ENCODE results near the gene PTPRM.

Gene PTPRM

DNA sequence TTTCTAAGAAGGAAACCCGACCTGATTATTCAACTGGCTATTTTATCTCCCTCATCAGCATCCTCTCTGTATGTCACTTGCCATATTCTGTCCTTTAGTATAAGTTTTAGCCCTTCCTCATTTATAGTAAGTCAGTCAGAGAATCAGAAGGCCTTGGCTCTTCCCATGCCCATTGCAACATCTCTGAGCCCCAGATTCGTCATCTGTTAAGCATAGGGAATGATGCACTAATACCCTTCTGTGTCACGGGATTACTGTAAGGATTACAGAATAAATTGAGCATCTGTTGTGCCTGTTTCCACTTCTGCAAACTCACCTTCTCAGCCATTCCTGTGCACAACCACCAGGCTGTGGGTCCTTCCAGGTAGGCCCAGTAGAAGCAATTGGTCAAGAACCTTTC lies 784.0 kb downstream of the PTPRM start:
- DNase-seq, result no peak

DNA sequence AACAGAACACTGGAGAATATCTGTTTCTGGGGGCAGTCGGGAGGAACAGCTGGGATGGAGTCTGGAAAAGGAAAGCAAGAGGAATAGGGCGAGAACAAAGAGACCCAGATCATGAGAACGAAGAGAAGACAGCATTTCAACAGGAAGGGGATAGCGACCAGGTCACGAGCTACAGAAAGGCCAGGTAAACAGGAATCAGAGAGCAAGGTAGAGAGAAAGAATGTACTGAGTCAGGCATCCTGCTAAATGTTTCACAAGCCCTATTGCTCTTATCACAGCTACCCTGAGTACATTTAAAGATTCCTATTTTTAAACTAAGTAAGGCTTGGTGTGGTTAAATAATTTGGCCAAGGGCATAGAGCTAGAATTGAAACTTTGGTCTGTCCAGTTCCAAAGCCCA lies 787.2 kb downstream of the PTPRM start:
- DNase-seq, result no peak

DNA sequence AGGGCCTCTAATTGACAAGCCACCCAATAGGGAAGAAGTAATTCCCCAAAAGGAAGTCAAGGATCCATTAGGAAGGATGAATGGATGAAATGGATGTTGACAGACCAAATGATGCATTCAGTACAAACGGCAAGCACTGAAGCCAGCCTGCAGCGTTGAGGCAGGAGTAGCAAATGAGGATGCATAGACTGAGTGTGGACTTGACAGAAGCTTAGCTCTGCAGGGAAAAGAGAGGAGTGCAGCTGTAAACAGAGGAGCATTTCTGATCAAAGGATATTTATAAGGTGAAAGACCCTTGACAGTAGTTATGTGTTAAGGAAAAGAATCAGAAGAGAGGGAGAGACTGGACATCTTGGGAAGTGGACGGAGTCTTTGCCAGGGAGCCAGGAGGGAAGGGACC lies 788.9 kb downstream of the PTPRM start:
- no peak for DNase-seq

DNA sequence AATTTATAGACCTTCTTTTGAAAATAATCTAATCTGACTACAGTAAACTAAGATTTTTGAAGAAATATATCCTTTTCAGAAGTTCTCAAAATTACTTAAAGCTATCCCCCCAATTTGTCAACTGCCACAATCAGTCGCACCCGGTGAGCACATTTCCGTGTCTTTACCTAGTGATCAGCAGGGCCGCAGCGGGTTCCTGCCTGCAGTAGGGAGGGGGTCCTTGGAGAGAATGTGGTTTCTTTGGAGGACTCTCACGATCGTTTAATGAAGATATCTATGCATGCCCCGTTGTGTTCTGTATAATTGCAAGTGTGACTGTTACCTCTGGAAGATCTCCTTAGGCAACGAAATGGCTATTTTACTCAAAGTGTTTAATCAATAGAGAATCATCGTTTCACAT lies 790.2 kb downstream of the PTPRM start:
- no peak for DNase-seq

DNA sequence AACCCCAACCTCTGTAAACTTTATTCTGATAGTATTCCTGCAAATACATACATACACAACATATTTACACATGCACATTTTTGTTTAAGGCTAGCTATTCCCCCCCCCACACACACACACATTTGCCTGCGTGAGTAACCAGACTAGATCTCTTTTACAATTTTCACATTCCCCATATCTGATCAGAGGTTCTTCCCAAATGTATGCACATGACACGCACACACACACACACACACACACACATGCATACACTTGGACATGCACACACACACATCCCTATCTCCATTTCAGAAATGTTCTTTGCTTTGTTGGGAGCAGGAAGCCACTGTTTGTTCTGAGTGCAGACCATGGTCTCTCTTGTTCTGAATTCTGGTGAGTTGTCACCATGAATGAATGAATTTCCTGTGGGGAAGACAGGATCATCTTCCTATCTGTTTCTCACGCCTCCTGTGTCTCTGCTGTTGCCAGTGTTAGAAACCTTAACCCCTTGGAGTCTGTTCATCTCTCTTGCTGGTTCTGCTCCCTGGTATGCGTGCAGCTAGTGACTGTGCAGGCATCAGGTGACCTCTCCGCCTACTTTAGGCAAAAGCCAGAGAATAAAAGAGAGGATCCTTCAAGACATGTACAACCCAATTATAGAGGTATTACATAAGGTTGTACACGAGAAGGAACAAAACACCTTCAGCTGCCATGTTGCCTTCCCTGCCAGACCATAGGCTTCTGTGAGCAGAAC lies 791.1 kb downstream of the PTPRM start:
- no peak for DNase-seq

DNA sequence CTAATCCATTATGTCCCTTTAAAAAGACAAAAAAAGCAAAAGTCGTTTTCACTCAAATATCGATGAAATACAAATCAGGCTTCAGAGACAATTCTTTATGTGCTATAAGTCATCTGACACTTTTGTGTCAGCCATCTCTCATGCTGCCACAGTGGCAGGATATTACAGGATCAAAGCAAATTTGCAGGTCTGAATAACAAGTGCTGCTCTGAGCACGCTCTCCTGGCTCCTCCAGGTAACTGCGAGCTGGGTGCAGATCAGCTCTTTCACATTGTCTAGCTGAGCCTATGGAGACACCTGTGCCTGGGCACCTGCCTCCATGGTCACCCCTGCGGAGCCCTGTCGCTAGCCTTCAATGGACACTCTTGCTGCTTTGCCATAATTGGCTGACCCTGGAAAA lies 792.0 kb downstream of the PTPRM start:
- no peak for DNase-seq

DNA sequence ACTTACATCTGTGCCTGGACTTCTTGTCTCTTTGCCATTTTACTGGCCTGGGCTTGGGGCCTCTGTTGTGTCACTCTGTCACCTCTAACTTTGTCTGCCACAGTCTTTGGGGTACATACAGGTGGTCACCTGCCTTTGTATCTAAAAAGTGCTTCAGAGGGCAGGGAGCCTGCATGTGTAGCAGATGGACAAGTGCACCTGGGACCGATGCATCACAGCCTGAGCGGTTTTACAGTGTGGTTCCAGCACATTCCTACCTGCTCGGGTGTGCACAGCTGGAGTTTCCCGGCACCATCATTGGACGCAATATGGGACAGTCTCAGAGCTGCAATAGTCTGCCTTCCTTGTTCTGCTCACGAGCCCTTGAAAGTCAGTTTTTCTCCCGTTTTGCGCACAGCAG lies 792.4 kb downstream of the PTPRM start:
- DNase-seq, result no peak

DNA sequence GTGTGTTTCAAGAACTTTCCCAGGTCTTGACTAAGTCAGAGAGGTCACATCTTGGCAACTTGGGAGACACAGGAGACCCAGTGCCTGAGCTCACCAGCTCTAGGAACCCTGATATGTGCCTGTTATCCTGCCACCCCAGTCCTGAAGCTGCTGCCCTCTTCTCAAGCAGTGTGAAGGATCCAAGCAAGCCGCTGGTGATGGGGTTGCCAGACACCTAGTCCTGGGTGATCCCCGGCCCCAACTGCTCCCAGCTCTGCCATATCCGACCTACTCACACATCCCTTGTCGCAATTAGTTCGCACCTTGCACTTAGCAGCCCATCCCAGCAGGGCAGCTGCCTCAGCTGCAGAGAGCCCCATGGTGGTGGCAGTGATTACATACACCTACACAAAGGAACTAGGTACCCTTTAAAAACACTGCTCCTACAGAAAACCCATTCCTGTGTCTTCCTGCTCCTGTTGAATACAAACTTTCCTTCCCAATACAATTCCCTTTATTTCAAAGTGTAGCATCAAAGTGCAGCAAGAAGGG lies 794.9 kb downstream of the PTPRM start:
- DNase-seq, result no peak

DNA sequence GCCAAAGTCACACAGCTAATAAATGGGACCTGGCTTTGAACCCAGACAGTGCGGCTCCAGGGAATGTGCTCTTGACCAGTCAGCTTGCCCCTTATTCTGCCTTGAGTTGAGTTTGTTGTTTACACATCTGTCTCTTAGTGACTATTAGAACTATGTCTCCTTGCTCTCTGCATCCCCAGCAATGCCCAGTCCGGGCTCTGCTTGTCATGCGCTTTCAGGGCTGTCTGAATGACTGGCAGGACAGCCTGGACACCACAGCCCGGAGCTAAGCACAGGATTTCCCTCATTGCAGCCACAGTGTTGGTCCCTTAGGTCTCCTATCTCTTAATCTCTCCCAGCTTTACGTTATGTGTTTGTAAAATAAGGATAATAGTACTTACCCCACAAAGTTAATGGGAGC lies 795.7 kb downstream of the PTPRM start:
- DNase-seq, result no peak

DNA sequence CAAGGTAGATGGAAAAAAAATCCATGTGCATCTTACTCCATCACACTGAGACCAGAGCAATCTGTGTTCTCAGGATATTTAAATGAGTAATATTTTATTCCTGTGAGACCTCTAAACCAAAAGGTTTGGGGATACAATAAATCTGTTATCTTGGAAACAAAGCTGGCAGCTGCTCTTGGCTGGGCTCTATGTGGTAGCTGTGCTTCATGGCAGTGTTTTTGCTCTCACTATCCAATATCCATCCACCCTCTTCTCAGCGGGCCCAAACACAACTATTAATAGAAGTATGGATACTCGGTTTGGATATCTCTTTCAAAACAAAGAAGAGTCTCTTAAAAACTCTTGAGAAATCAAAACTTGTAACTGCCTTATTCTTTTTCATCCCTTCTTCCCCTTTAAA lies 797.3 kb downstream of the PTPRM start:
- DNase-seq, result no peak

DNA sequence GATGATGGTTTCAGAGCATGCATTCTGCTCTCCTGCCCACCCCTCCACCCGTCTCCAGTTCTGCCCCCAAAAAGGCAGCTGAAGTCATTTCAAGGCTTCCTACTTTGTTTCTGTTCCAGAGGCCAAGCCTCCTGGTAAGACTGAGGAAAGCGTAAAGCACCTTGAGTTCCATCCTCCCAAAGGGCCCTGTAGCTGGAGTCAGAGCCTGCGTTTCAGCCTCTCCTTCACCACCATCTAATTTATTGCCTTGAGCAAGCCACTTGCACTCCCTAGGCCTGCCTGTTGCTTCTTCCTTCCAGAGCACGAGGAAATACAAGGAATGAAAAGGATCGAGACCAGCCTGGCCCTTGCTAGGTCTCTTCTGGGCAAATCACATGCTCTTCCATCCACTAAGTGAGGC lies 797.9 kb downstream of the PTPRM start:
- DNase-seq, result no peak

DNA sequence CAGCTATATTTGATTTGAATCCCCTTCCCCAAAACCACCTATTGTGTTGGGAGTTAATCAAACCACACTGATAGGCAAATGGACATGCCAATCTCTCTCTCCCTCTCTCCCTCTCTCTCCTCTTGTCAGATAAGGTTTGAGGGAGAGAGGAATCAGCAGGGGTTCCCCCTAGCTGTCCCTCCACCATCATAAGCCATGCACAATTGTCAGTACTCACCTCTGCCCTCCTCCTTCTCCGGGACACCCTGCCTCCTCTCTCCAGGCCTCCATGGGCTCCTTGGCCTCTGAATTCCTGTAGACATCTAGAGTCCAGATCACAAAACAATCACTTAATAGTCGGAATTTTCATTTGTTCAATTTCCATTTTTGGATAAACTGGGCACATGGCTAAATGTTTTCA lies 798.4 kb downstream of the PTPRM start:
- no peak for DNase-seq

DNA sequence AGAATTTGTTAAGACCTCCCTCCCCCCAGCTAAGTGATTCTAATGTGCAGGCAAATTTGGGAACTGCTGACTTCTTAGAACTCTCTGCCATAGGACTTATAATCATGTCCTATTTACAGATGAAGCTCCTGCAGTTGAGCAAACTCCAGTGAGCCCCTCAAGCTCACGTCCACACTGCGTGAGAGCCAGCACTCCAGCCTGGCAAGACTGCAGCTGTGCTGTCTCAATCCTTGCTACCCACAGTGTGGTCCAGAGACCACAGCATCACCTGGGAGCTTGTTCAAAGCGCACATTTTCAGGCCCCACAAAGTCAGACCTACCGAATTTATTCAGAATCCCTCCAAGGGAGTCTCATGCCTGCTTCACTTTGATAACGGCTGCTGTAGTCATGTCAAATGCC lies 799.0 kb downstream of the PTPRM start:
- DNase-seq, result no peak

DNA sequence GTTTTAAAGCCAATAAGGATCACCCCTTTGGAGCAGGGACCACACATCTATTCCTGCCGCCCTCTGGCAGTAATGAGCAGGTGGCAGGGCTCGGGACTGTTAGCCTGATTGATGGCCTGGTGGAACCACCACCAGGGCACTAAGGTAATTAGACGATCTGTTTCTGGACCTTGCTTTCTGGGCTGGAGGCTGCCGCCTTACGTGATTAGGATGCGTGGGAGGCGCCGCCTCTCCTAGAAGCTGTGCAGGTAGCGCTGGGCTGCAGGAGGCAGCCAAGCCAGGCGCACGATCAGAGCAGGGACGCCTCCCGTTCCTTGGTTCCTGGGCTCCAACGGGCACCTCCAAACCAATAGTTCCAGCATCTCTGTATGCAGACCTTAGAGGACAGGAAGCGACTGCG lies 799.5 kb downstream of the PTPRM start:
- no peak for DNase-seq

DNA sequence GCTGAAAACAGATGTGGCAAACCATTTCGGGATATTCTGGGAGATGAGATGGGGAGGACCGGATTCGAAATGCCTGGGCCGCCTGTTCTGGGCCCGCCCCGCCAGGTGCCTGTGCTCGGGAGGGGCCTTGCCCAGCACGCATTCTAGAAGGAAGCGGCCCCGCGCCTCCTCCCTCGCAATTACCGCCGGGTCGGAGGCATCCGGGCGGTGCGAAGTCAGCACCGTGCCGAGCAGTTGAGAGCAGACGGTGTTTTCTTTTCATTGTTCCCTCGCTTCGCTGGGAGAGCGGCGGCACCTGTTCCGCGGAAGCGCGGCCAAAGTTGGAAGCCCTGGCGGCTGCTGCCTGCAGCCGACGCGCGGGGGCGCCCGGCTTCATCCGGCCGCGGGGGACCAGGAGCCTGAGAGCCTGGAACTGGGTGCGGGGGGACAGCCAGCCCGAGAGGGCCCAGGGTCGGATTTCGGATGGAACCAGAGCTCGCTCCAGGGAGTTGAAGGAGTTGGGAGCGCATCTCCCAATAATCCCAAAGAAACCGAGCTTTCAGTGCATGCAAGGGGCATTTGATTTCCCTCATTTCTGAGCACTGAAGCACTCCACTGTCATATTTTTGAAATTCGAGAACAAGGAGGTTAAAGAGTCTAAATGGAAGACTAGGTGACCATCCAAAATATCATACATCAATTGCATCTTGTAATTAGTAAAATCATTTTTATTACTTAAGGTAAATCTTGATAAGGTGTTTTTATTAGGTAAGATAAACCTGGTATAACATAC lies 800.3 kb downstream of the PTPRM start:
- DNase-seq, result peak; percentile 39

DNA sequence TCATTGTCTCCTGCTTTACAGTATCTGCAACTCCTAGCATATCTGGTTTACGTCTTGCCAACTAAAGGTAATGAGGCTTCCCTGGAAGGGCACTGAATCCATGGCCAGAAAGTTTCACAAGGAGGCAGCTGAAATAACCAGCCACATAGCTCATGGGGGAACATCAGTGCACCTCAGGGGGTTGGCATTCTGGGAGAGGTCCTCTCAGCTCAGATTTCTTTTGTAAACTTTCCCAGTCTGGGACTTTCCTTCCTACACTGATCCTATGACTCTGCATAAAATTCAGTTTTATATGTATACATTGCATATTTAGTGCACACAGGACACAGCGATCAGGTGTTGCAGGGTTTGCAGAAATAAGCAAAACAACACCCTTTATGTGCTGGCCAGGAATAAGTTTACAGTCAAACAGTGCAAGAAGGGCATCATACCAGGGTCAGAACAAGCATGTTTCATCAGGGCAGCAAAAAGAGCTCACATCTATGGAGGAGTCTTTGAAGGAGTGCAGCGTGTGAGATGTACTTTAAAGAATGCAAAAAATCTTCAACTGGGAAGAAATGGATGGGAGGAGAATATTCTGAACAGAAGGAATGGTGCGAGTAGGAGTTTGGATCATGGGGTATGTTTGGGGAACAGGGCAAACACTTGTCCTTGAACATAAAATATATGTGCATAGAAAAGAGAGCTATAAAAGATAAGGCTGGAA lies 801.5 kb downstream of the PTPRM start:
- DNase-seq, result no peak

DNA sequence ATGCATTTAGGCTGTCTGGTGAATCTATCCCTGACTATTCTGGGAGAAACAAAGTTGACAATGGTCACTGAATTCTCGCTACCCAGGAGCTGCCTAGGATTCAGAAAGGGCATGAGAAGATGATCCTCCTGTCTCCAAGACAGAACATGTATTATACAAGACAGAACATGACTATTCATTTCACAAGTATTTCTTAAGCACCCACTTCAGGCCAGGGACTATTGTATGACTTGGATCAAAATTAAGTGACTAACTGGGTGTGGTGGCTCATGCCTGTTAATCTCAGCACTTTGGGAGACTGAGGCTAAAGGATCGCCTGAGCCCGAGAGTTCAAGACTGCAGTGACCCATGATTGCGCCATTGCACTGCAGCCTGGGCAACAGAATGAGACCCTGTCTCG lies 806.4 kb downstream of the PTPRM start:
- DNase-seq, result no peak

DNA sequence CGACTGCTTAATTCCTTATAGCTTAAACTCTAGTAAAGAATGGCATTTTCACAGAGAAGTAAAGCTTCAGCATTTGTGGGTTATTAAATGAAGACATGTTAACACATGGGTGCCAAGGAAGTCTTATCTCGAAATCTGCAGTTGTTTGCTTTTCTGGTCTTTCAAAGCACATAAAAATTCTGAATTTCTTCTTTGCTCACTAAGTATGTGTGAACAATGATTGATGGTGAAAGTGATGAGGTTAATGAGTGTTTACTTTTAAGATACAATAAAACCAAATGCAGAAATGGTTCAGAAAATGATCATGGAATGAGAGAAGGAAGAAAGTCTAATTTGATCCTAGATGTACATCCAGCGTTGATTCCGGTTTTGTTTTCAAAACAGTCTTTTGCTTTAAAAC lies 807.6 kb downstream of the PTPRM start:
- DNase-seq, result no peak

DNA sequence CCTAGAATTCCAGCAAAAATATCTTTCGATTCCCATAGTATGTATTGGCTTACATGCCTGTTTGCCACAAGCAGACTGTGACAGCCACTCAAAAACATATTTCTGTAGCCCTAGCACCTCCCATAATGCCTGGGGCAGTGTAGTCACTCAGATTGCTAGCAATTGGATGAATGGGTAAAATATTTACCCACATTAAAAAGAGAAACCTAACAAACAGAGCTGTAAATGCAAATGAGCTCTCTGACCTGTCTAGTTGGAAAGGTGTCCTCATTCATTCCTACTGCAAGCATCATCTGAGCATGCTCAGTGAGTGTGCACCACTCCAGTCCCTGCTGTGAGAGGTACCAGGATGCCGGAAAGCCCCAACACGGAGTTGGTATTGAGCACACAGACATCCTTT lies 808.1 kb downstream of the PTPRM start:
- no peak for DNase-seq

DNA sequence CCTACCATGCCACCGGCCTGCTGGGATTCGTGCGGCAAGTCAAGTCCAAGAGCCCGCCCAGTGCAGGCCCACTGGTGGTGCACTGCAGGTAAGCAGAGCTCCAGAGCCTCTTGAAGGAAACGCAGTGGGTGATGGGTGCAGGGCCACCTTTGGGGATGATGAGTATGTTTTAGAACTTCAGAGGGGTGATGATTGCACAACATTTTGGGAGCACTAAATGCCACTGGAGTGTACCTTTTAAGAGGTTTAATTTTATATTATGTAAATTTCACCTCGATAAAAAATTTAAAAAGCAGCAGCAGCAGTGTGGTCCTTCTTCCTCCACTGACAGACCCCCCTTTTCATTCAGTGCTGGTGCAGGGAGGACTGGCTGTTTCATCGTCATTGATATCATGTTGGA lies 809.0 kb downstream of the PTPRM start:
- DNase-seq, result no peak

DNA sequence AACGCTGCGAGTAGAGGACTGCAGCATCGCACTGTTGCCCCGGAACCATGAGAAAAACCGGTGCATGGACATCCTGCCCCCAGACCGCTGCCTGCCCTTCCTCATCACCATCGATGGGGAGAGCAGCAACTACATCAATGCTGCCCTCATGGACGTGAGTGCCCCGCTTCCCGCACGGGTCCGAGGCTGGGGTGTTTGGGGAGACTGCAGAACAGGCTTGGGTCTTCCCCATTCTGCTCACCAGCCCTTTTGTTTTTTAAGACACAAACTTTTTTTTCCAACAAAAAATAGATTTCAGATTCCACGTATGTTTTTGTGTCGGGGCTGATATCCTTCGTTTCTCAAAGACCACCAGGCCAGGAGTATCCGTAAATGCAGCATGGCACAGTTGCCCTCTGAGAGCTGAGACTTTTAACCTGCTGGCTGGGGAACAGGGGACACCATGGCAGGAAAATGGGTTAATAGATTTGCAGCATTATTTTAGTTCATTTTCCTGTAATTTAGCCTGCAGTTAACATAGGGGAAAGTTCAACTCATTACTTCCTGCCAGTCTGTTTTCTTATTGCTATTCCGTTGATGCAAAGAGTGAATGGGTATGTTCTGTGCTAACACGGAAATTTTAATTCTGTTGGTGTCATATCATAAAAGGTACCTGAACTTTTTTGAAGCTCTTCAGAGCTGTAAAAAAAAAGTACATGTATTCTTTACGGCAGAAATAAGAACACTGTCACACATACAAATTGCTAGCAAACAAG lies 812.2 kb downstream of the PTPRM start:
- no peak for DNase-seq

DNA sequence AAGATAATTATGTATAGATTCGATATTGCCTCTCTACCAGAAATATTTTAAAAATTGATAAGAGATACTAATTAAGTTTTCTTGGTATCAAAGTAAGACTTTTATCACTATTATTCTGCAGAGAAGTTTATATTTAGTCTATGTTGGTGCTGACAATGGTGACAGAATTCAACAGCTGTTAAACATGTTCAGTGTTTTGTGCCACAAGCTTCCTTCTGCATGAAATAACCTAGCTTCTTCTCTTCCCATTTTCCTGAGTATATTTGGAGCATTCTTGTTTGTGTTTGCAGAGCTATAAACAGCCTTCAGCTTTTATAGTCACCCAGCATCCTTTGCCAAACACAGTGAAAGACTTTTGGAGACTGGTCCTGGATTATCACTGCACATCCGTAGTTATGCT lies 812.9 kb downstream of the PTPRM start:
- no peak for DNase-seq

DNA sequence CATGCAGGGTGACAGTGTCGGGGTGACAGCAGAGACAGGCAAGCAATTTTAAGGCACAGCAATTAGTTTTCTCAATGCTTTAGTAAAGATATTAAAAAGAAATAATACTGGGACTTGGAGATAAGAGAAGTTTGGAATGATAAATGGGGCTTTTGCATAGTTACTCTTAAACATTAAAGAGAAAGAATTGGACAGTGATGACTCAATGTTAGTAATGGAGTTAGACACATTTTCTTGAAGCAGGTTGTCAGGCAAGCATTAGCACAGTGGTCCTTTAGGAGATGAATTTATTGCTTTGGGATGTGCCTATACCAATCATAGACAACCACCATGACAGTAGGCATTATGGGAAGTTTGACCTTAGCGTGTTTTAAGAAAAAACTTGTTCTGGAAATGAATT lies 813.8 kb downstream of the PTPRM start:
- no peak for DNase-seq

All from stimulated activated CD8-positive, alpha-beta memory T cell treated with anti-CD3 and anti-CD28 coated beads, Interleukin-4, amount 100 ng/mL, for 48 hours (primary cell).